Germinal center (tissue), 1 donor: ENCODE data around the gene PATJ.
"Not testable (repeated sequence)": the region's sequence is repeated elsewhere in the genome, so short reads cannot be mapped to it uniquely, and the experiment has no call there.

Source experiments
- DNase-seq: peaks from one replicate; pipeline ENCODE4 v3.0.0; 2012; ENCODE audit warnings: mixed read lengths, low spot score

Gene PATJ

DNA sequence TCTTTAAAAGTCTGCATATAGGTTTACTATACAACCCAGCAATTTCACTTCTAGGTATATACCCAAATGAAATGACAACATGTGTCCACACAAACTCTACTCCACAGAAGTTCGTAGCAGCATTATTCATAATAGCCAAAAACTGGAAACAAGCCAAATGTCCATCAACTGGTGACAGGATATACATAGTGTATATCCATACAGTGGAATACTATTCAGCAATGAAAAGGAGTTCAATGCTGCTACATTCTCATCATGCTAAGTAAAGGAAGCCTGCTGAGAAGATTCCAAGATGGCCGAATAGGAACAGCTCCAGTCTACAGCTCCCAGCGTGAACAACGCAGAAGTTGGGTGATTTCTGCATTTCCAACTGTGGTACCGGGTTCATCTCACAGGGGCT, 200.6 kb downstream of the PATJ start:
- no peak for DNase-seq

DNA sequence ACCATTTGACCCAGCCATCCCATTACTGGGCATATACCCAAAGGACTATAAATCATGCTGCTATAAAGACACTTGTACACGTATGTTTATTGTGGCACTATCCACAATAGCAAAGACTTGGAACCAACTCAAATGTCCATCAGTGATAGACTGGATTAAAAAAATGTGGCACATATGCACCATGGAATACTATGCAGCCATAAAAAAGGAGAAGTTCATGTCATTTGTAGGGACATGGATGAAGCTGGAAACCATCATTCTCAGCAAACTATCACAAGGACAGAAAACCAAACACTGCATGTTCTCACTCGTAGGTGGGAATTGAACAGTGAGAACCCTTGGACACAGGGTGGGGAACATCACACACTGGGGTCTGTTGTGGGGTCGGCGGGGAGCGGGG, 206.4 kb downstream of the PATJ start:
- not testable (repeated sequence) for DNase-seq

DNA sequence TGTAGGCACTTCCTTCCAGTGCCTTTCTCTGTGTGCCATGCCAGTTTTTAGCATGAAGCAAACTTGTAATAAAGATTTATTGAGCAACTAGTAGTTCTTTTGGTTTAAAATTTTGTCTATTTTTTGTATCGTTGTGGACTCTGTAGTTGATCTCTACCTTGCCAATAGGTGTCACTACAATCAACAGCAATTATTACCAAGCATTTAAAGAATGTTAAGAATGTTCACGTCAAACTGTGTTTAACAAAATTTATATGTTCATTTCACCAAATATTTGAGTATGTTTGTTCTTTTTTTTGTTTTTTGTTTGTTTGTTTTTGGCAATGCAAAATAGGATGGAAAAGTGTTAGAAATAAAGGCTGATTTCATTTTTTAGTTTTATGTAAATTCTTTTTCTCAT, 208.1 kb downstream of the PATJ start:
- no peak for DNase-seq

DNA sequence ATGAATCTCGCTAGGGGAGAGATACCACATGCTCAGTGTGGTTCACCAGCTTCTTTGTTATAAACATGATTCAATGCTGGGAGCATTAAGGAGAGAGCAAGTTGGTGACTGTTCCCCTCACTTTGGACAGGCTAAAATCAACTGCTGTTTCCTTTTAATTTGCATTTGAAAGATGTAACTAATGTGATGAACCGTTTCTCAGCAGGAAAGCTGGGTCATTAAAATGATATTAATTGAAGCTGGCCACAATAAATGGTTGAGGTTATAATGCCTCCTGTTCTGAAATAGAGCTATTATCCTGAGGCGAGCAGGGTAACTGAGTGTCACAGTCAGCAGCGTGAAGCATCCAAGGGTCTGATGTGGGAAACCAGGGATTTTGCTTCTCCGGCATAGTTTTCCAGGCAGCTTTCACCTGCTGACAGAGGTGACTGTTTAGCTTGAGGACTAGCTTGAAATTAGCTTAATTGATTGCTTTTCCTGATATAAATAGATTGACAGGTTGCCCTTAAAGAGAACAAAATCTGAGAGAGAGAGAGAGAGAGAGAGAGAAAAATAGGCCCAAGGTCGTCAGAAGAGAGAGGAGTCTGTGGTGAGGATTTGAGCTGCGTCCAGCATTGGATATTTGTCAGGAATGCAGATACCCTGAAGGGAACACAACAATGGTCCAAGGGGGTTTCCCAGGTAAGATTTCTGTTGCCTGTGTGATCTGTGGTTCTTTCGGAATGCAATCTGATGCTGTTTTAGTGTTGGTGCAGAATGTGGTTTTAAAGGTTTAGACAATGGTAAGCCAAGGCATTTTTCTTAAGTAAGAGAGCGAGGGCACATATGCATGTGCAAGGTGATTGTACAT, 209.7 kb downstream of the PATJ start:
- DNase-seq: no peak

DNA sequence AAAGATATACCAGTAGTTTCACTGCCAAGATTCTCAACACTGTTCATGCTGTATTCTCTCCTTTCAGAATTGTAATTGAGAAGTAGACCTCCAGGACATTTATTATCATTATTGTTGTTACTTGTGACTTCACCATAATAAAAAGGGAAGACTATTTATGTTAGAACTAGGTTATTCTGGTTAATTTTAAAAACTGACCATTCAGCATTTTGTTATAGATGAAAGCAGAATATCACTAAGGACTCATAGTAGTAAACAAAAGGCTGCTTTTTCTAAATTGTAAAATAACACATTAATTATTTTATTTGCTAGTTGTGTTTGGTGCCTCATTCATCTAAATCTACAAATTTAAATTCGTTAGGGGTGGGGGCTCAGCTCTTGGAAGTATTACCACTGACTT, 210.4 kb downstream of the PATJ start:
- DNase-seq: no peak

DNA sequence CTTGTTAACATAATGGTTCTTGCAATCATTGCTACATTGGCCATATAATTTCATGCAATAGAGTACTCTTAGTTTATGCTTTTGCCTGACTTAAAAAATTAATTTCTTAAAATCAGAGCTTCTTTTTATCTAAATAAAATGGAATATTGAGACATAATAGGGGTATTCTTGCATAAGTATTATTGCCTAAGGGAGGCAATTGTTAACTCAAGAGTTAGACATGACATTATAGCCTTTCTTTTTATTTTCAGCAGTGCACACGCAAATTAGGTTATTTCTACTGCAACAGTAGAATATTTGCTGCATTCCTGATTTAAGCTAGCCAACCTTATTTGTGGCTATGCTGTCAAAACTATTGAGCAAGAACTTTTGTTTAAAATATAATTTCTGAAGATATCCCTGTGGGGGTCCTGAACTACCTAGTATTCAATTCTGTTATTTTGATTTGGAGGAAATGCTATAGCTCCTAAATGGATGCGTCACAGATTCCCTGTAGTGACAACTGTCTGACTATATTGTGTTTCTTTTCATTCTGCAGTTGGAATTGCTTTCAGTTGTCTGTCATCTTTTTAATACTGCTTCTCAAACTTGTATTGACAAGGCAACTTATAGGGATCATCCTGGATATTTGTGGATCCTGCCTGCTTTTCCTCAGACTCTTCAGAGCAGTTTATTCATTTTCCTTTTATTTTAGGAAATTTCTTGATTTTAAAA, 211.0 kb downstream of the PATJ start:
- no peak for DNase-seq

DNA sequence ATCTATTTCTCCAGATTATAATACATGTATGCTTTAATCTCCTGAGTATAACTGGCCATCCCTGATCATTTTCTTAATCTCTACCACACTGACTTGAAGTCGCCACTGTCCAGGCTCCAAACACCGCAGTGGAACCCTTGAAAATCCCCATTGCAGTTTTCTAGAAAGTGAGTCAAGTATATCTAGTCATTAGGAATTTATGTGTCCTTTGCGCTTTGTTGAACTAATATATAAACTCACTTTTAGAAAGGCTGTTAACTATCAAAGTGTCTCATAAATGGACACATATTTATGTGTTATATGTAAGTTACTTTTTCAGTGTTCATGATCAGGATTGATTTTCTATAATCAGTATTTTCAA, 211.5 kb downstream of the PATJ start:
- no peak for DNase-seq

DNA sequence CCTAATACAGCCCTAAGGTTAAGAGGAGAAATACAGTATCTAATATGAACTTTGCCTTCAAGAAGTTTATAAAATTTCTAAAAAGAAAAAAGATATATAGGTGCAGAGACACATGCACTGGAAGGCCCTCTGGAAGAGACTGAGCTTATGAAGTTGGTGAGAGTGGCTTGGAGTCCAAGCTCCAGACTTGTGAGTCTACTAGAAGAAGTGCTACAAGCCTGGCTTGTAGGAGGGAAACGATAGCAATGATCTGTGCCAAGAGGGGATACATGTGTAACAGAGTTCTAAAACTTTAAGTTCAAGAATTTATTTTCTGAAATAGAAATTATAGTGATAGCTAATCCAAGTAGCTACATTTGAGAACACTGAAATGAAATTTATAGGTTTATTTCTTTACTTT, 213.0 kb downstream of the PATJ start:
- DNase-seq: no peak

DNA sequence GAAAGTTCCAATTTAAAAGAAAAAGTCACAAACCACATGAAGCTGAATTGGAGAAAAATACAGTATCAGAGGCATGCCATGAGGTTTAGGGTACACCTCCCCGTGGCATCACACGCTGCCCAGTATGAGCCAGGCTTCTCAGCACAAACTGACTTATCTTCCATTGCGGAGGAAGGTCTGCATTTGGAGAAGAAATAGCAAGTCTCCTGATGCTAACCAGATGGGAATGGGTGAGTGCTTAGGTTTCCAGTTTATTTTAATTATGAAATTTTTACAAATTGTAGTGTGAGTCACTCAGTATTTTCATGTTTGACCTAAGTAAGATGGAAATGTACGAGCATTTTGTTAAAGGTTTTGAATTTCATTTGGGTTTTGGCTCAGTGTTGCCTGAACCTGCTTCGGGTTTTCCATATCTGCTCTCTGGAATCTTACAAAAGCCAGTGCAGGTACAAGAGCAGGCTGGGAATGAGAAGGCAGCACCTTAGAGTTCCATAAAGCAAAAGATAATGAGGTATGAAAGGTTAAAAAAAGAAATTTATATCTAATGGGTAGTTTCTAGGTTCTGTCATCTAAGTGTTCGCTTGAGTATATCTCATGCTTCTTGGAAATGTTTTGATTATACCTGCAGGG, 213.9 kb downstream of the PATJ start:
- DNase-seq: no peak

DNA sequence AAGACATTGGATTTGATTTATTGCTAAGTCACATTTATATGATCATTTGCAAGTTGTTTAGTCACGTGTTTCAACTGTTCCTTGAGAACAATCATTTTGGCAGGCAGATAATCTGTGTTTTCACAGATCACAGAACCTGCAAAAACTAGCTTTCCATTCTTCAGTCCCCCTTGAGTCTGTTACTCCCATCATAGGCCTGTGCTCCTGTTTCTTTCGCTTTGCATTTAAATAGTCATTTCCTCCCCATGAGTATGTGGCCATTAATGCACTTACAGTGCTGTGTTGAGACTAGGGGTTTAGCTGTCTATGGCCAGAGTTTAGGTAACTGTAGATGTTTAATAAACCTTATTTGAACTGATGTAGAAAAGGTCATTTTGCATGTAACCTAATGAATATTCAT, 214.5 kb downstream of the PATJ start:
- DNase-seq: no peak

DNA sequence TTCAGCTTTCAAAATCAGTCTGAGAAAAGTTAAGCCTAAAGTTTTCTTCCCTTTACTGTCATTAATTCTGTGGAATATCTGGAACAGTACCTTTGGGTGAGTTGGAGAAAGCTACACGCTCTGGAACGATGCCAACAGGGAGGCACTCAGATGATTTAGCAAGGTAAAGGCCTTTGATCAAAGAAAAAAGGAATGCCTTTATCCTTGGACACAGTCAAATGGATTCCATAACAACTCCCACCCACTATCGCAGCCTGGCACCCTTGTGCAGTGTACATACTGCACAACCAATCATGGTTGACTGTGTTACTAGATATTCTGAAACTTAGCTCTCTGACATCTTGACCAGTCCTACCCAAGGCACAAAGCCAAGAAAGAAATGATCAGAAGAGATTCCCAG, 218.7 kb downstream of the PATJ start:
- DNase-seq: no peak

DNA sequence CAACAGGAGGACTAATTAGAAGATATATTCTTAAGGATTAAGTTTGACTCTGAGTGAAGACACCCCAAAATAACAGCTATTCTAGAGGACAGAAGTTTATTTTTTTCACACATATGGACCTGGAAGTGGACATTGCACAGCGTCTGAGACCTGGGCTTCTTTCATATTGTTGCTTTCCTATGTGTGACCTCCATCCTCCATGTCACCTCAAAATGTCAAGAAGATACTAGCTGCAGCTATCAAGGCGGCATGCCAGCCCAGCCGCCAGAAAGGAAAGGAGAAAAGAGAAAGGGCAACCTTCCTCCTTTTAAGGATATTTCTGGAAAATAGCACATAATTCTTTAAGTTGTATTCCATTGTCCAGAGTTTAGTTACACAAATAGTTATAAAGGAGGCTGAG, 220.4 kb downstream of the PATJ start:
- no peak for DNase-seq

DNA sequence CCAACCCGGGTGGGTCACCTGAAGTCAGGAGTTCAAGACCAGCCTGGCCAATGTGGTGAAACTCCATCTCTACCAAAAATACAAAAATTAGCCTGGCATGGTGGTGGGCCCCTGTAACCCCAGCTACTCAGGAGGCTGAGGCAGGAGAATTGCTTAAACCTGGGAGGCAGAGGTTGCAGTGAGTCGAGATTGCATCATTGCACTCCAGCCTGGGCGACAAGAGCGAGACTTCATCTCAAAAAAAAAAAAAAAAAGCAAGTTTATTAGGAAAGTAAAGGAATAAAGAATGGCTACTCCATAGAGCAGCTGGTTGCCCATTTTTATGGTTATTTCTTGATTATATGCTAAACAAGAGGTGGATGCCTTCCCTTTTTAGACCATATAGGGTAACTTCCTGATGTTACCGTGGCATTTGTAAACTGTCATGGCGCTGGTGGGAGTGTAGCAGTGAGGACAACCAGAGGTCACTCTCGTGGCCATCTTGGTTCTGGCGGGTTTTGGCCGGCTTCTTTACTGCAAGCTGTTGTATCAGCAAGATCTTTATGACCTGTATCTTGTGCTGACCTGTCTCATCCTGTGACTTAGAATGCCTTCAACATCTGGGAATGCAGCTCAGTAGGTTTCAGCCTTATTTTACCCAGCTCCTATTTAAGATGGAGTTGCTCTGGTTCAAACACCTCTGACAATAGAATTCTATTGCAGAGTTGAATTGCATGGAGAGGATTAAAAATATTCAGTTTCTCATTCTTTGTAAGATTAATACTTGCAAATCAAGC, 224.4 kb downstream of the PATJ start:
- not testable (repeated sequence) for DNase-seq

DNA sequence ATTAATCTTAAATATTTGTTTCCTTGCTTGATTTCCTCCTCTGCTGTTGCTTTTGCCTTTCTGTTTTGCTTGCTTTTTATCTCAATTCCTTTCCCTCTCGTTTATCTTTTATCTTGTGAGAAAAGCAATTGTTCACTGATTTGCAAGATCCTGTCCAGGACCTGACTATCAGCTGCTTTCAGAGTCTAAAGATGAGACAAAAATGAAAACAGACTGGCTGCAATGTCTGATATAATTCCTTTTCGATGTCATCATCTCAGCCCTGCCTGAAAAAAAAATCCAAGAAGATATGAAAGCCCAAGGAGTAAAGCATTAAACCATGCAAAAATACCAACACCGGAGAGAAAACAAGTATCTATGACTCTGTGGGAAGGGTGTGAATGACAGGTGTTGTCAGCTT, 225.5 kb downstream of the PATJ start:
- no peak for DNase-seq

DNA sequence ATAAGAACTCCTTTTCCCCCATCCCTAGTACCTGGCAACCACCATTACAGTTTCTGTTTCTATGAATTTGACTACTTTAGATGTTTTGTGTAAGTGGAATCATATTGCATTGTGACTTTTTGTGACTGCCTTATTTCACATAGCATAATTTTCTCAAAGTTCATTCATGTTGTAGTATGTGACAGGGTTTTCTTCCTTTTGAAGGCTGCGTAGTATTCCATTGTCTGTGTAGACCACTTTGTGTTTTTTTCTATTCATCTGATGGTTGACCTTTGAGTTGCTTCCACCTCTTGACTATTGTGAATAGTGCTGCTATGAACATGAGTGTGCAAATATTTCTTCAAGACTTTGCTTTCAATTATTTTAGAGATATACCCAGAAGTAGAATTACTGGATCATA, 226.6 kb downstream of the PATJ start:
- DNase-seq: no peak

DNA sequence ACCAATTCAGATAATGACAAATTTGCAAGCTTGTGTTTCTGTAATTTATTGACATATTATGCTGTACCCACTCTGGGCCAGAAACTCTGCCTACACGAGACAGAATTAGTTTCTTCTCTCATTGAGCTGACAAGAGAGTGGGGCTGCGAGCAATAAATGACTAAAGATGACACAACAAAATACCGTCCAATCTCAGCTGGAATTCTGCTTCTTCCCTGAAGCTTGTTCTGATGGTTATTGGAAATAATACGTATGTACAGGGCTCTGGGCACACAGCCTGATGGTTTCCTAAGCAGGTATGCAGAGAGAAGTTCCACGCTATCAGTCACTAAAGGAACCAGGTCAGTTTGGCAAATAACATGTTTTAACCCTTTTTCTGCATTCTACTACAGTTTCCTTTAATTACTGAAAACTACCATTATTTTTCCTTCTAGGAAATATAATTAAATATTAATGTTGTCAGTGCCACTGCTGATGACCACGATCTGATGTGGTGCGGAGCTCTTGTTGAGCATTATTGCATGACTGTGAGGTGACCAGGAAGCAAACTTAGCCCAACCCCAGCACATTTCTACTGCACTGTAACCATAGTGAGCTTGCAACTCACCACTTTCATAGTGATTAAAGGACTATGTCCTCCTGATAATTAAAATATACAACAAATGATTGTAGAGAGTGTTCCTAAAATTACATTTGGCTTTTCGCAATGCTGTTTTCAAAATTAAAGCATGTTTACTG, 231.0 kb downstream of the PATJ start:
- DNase-seq: no peak

DNA sequence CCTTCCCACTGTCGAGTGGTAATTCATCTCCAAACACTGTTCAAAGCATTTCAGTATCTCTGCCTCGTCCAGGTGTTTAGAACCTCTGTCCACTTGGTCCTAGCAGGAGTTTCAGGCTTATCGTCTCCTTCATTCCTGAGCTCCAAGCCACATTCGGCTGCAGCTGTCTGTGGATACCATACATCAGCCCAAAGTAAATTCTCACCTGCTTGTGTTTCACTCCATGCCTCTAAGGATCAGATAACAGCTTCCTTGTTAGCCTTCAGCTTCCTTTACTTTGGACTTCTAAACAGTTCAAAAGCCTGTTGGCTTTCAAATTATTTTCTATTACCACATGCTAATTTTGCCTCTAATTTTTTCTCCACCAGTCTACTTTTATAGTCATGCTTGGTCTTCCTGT, 233.4 kb downstream of the PATJ start:
- no peak for DNase-seq

DNA sequence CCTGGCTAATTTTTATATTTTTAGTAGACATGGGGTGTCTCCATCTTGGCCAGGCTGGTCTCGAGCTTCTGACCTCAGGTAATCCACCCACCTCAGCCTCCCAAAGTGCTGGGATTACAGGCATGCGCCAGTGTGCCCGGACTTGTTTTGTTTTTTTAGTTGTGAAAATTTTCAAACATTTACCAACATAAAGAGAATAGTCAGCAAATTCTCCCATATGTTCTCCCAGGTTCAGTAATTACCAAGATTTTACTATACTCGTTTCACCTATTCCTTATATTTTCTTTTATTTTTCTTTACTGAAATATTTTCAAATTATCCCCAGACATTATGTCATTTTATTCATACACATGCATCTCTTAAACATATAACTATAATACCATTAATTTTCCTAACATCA, 234.3 kb downstream of the PATJ start:
- DNase-seq: no peak

DNA sequence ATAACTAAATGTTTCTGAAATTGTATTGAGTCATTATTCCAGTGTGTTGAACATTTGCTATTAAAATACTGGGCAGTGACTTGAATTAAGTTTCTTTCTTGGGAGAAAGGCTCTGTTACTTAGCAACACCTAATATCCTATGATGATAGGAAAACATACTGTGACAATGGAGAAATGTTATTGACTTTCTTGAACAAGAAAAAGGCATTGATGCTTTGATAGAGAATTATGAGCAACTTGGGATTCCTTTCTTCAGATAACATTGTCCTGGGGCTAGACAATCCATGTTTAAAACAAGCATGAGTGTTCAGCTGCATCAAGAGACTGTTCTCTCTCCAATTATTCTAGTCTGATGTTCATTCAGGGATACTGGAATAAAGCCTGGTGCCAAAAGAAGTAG, 236.5 kb downstream of the PATJ start:
- DNase-seq: no peak

DNA sequence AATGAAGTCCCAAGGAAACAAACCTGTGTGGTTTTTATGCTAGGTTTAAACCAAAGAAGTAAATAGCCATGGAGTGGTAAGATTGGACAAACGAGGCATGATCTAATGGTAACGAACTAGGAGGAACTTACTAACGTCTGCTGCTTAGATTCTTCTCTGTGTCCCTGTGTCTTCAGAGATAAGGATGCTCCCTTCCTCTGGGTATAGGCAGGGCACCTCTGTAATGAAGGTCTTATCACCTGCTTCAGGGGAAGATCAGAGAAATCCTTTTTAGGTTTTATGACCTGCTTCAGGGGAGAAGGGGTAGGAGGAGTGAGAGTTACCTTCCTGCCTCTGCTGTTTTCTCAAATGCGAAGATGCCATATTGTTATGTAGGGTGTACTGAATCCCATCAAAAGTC, 237.4 kb downstream of the PATJ start:
- DNase-seq: no peak

DNA sequence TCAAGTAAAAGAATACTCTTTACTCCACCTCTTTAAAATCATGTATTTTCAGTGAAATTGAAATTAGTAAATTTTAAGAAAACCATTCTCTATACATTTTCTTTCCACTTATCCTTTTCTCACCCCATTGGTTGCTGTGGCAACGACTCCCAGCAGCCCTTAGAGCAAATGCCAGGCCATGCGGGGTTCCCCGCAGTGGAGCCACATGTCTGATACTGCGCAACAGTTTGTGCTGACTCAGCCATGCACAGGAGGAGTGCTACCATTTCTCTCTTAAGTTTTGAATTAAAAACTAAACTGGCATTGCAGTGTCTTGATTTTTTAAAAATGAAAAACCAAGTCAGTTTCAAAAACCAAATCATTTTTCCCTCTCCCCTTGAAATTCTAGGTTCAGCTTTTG, 238.3 kb downstream of the PATJ start:
- no peak for DNase-seq
